ENCODE data around the gene ABR. TPM values are rescaled to one million over a fixed set of nuclear protein-coding genes. Genes with fewer than 3 reads are reported as not detected.

Gene ABR
- total RNA-seq, 1 donor from 2014 or later, result 70.9 TPM

- no peaks in the 10 kb centered on the region for H3K36me3 Mint-ChIP-seq (ENCODE audit: low read depth, unreplicated experiment)
- H3K4me2 ChIP-seq (ENCODE audit: low read length), result no peak overlapping the region
- H3K36me3 ChIP-seq (ENCODE audit: insufficient read depth, low read length), result no peaks in the 10 kb centered on the region
- H4K20me1 ChIP-seq (ENCODE audit: insufficient read depth, low read length), result peaks cover 5% of the 10 kb centered on the region
- H3K27ac Mint-ChIP-seq (ENCODE audit: unreplicated experiment), result no peak overlapping the region
- no peak overlapping the region for H3K27ac ChIP-seq (ENCODE audit: low read depth, low read length)
- H3K79me2 ChIP-seq (ENCODE audit: insufficient read depth, low read length), result peaks cover 26% of the 10 kb centered on the region
- peaks cover 29% of the 10 kb centered on the region for H3K4me1 Mint-ChIP-seq (ENCODE audit: low read depth, unreplicated experiment)
- H3K27me3 ChIP-seq (ENCODE audit: insufficient read depth, low read length), result no peaks in the 10 kb centered on the region
- no peaks in the 10 kb centered on the region for H3K9me3 ChIP-seq (ENCODE audit: insufficient read depth, low read depth, low read length)
- no peak overlapping the region for H3K4me3 Mint-ChIP-seq (ENCODE audit: unreplicated experiment)
- no peak overlapping the region for H3K9ac ChIP-seq (ENCODE audit: low read length)
- FAIRE-seq (no peak), DNase-seq (ENCODE audit: low read depth) (no peak)
- no peak overlapping the region for H2AFZ ChIP-seq (ENCODE audit: low read depth, low read length)
- peaks cover 44% of the 10 kb centered on the region for H3K4me1 ChIP-seq (ENCODE audit: insufficient read depth, low read length)
- H3K9me3 Mint-ChIP-seq (ENCODE audit: unreplicated experiment), result no peaks in the 10 kb centered on the region
- no peaks in the 10 kb centered on the region for H3K27me3 Mint-ChIP-seq (ENCODE audit: low read depth, unreplicated experiment)
- H3K4me3 ChIP-seq (ENCODE audit: insufficient read depth, low read depth, low read length), result no peak overlapping the region
- TF ChIP-seq EZH2 (IDR thresholded peaks at IDR 0.05; ENCODE audit: insufficient read depth, low read length), result no peak
Observed at GRCh38 chr17:1112875-1113274, 66.9 kb downstream of the ABR start.

- Histone ChIP-seq H3K4me1 (ENCODE audit: insufficient read depth, low read length) (peaks cover 48% of the 10 kb centered on the region), H3K4me3 (ENCODE audit: insufficient read depth, low read depth, low read length) (no peak overlapping the region), H2AFZ (ENCODE audit: low read depth, low read length) (peak overlapping the region; percentile 35), H3K9ac (ENCODE audit: low read length) (peak overlapping the region; percentile 68), H3K36me3 (ENCODE audit: insufficient read depth, low read length) (no peaks in the 10 kb centered on the region), H3K79me2 (ENCODE audit: insufficient read depth, low read length) (peaks cover 36% of the 10 kb centered on the region), H3K27me3 (ENCODE audit: insufficient read depth, low read length) (no peaks in the 10 kb centered on the region), H3K9me3 (ENCODE audit: insufficient read depth, low read depth, low read length) (no peaks in the 10 kb centered on the region), H4K20me1 (ENCODE audit: insufficient read depth, low read length) (peaks cover 16% of the 10 kb centered on the region), H3K4me2 (ENCODE audit: low read length) (peak overlapping the region; percentile 90), H3K27ac (ENCODE audit: low read depth, low read length) (peak overlapping the region; percentile 93)
- no peaks in the 10 kb centered on the region for H3K27me3 Mint-ChIP-seq (ENCODE audit: low read depth, unreplicated experiment)
- peaks cover 31% of the 10 kb centered on the region for H3K4me1 Mint-ChIP-seq (ENCODE audit: low read depth, unreplicated experiment)
- no peak for FAIRE-seq
- no peaks in the 10 kb centered on the region for H3K36me3 Mint-ChIP-seq (ENCODE audit: low read depth, unreplicated experiment)
- H3K27ac Mint-ChIP-seq (ENCODE audit: unreplicated experiment), result peak overlapping the region; percentile 87
- H3K4me3 Mint-ChIP-seq (ENCODE audit: unreplicated experiment), result peak overlapping the region; percentile 66
- TF ChIP-seq, protein P1, sequence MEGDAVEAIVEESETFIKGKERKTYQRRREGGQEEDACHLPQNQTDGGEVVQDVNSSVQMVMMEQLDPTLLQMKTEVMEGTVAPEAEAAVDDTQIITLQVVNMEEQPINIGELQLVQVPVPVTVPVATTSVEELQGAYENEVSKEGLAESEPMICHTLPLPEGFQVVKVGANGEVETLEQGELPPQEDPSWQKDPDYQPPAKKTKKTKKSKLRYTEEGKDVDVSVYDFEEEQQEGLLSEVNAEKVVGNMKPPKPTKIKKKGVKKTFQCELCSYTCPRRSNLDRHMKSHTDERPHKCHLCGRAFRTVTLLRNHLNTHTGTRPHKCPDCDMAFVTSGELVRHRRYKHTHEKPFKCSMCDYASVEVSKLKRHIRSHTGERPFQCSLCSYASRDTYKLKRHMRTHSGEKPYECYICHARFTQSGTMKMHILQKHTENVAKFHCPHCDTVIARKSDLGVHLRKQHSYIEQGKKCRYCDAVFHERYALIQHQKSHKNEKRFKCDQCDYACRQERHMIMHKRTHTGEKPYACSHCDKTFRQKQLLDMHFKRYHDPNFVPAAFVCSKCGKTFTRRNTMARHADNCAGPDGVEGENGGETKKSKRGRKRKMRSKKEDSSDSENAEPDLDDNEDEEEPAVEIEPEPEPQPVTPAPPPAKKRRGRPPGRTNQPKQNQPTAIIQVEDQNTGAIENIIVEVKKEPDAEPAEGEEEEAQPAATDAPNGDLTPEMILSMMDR (IDR thresholded peaks at IDR 0.05; ENCODE audit: insufficient read depth, low read depth, low read length), result no peak
- TF ChIP-seq EZH2 (IDR thresholded peaks at IDR 0.05; ENCODE audit: insufficient read depth, low read length), result no peak
- no peaks in the 10 kb centered on the region for H3K9me3 Mint-ChIP-seq (ENCODE audit: unreplicated experiment)
- DNase-seq (ENCODE audit: low read depth), result no peak
Observed at GRCh38 chr17:1111599-1112443, 68.0 kb downstream of the ABR start.

GRCh38 chr17:1110862-1111598 lies 68.8 kb downstream of the ABR start:
- peak overlapping the region; percentile 87 for H3K27ac Mint-ChIP-seq (ENCODE audit: unreplicated experiment)
- Histone ChIP-seq H4K20me1 (ENCODE audit: insufficient read depth, low read length) (peaks cover 21% of the 10 kb centered on the region), H3K9me3 (ENCODE audit: insufficient read depth, low read depth, low read length) (no peaks in the 10 kb centered on the region), H3K4me2 (ENCODE audit: low read length) (peak overlapping the region; percentile 90), H3K9ac (ENCODE audit: low read length) (peak overlapping the region; percentile 68), H3K27me3 (ENCODE audit: insufficient read depth, low read length) (no peaks in the 10 kb centered on the region), H3K4me1 (ENCODE audit: insufficient read depth, low read length) (peaks cover 48% of the 10 kb centered on the region), H3K79me2 (ENCODE audit: insufficient read depth, low read length) (peaks cover 42% of the 10 kb centered on the region), H3K4me3 (ENCODE audit: insufficient read depth, low read depth, low read length) (no peak overlapping the region), H3K36me3 (ENCODE audit: insufficient read depth, low read length) (no peaks in the 10 kb centered on the region), H3K27ac (ENCODE audit: low read depth, low read length) (peak overlapping the region; percentile 93), H2AFZ (ENCODE audit: low read depth, low read length) (peak overlapping the region; percentile 35)
- TF ChIP-seq, protein P1 (IDR thresholded peaks at IDR 0.05; ENCODE audit: insufficient read depth, low read depth, low read length), result no peak
- peak; percentile 67 for FAIRE-seq
- peaks cover 31% of the 10 kb centered on the region for H3K4me1 Mint-ChIP-seq (ENCODE audit: low read depth, unreplicated experiment)
- H3K27me3 Mint-ChIP-seq (ENCODE audit: low read depth, unreplicated experiment), result no peaks in the 10 kb centered on the region
- peak; percentile 84 for DNase-seq (ENCODE audit: low read depth)
- H3K36me3 Mint-ChIP-seq (ENCODE audit: low read depth, unreplicated experiment), result no peaks in the 10 kb centered on the region
- H3K4me3 Mint-ChIP-seq (ENCODE audit: unreplicated experiment), result peak overlapping the region; percentile 66
- no peaks in the 10 kb centered on the region for H3K9me3 Mint-ChIP-seq (ENCODE audit: unreplicated experiment)

Measured in astrocyte (in vitro differentiated cells and primary cell).